Peyer's patch (tissue), 4 donors: ENCODE measurements around the gene FNDC7. TPM values are rescaled to one million over a fixed set of nuclear protein-coding genes. Genes with fewer than 3 reads are reported as not detected.
"Not testable (repeated sequence)": the region's sequence is repeated elsewhere in the genome, so short reads cannot be mapped to it uniquely, and the experiment has no call there.

Source experiments
- DNase-seq, 3 donors: peaks; one replicate each; pipeline ENCODE4 v3.0.0-alpha.2; 2017 to 2019
- H3K27ac ChIP-seq, 4 donors: fragments of 200-600 bp; sonication (generic); one replicate each; pipeline ENCODE4 v1.5.1; 2016 to 2019
- H3K27me3 ChIP-seq, 2 donors: fragments of 200-600 bp; sonication (generic); one replicate each; pipeline ENCODE4 v1.5.1; 2019
- H3K36me3 ChIP-seq, 3 donors: fragments of 200-600 bp; sonication (generic); one replicate each; pipeline ENCODE4 v1.5.1; 2016 to 2019
- H3K4me1 ChIP-seq, 4 donors: fragments of 200-600 bp; sonication (generic); one replicate each; pipeline ENCODE4 v1.5.1; 2016 to 2019
- H3K4me3 ChIP-seq, 4 donors: fragments of 200-600 bp; sonication (generic); 1 replicate in 3 of 4; 2 replicates in 1 of 4; pipeline ENCODE4 v1.5.1; 2016 to 2019; ENCODE audit warnings: mild to moderate bottlenecking in 1 of 4
- H3K9me3 ChIP-seq, 4 donors: fragments of 200-600 bp; sonication (generic); one replicate each; pipeline ENCODE4 v1.5.1; 2016 to 2019; ENCODE audit warnings: mild to moderate bottlenecking in 1 of 4
- POLR2A ChIP-seq, 2 donors: fragments of 450-650 bp; IDR thresholded peaks; one replicate each; pipeline ENCODE4 v1.5.1; 2017; ENCODE audit warnings: antibody characterized with exemption in 2 of 2, mild to moderate bottlenecking in 2 of 2, moderate library complexity in 2 of 2
- total RNA-seq, 4 donors: library from RNA; depleted of rRNA; stranded (reverse); fragments of >200 nt; gene quantifications; one replicate each; pipeline ENCODE4 v1.1.0, GENCODE V29; 2016
- TF ChIP-seq, protein P1 (sequence below), 6 experiments: fragments of 450-650 bp in 4 of 6; fragments of 200-600 bp in 2 of 6; sonication (generic) in 1 of 6; IDR thresholded peaks; one replicate each; pipeline ENCODE4 v1.5.1; 2017 to 2019; ENCODE audit warnings: antibody characterized with exemption in 6 of 6, mild to moderate bottlenecking in 3 of 6, moderate library complexity in 1 of 6

FNDC7 gene
- total RNA-seq, result not detected

DNA sequence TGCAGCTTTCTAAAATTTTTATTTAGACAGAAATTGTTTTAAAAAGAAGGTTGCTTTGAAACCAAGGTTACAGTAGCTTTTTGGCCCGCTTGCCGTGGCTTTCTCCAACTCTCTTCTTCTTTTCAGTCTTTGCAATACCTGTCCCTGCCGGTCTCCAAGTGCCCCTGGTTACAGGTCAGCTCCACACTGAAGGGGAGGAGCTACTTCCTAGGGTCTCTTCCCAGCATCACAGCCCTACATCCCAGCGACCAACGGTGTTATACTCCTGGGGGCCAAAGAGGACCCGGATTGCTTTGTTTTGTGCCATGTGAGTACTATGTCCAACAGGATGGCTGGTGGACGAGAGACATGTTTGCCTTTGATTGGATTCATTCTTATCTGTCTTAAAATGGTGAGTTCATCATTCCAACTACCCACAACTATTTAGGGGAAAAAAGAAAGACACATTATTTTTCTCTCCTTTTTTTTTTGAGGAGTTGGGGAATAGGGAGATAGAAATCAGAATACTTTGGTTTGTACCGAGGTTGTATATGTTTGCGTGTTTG, at the start of gene FNDC7:
Gene FNDC7 (plus strand): TSS at position 303 of the 545 bp plus-strand sequence. CDS start 26 bp downstream, at position 329.
- Histone ChIP-seq H3K27me3 (no peaks in the 10 kb centered on the region), H3K36me3 (no peaks in the 10 kb centered on the region), H3K4me3 (no peak within 1 kb of the TSS), H3K4me1 (no peaks in the 10 kb centered on the region), H3K9me3 (no peaks in the 10 kb centered on the region), H3K27ac (no peak within 1 kb of the TSS)
- TF ChIP-seq POLR2A (IDR thresholded peaks at IDR 0.05), result no peak
- TF ChIP-seq, protein P1, sequence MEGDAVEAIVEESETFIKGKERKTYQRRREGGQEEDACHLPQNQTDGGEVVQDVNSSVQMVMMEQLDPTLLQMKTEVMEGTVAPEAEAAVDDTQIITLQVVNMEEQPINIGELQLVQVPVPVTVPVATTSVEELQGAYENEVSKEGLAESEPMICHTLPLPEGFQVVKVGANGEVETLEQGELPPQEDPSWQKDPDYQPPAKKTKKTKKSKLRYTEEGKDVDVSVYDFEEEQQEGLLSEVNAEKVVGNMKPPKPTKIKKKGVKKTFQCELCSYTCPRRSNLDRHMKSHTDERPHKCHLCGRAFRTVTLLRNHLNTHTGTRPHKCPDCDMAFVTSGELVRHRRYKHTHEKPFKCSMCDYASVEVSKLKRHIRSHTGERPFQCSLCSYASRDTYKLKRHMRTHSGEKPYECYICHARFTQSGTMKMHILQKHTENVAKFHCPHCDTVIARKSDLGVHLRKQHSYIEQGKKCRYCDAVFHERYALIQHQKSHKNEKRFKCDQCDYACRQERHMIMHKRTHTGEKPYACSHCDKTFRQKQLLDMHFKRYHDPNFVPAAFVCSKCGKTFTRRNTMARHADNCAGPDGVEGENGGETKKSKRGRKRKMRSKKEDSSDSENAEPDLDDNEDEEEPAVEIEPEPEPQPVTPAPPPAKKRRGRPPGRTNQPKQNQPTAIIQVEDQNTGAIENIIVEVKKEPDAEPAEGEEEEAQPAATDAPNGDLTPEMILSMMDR (IDR thresholded peaks at IDR 0.05), result no peak
- no peak for DNase-seq

GRCh38 chr1:108663074-108663473, 49.6 kb upstream of the FNDC7 start:
- Histone ChIP-seq H3K27ac (no peak overlapping the region), H3K4me1 (peaks cover 0 to 7% (median 0%) of the 10 kb centered on the region in 4 donors), H3K36me3 (no peaks in the 10 kb centered on the region), H3K4me3 (no peak overlapping the region), H3K9me3 (no peaks in the 10 kb centered on the region), H3K27me3 (no peaks in the 10 kb centered on the region)
- TF ChIP-seq, protein P1 (IDR thresholded peaks at IDR 0.05), result no peak
- no peak for DNase-seq

DNA sequence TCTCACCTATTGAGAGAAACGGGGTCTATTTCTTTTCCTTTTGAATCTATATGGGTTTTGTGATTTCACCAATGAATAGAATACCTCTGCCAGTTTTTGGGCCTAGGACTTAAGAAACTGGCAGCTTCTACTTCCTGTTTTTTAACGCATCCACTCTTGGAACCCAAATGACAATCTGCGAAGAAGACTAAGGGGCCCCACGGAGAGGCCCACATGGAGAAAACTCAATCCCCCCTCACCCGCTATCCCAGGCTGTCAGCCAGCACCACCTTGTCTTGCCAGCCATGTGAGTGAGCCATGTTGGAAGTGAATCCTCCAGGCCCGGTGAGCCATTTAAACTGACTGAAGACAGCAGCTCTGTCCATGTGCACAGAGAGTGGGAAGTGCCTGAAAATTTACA, 48.2 kb upstream of the FNDC7 start:
- TF ChIP-seq, protein P1 (IDR thresholded peaks at IDR 0.05), result no peak
- no peak for TF ChIP-seq POLR2A (IDR thresholded peaks at IDR 0.05)
- H3K36me3 ChIP-seq, result no peaks in the 10 kb centered on the region
- H3K9me3 ChIP-seq, result no peaks in the 10 kb centered on the region
- H3K4me3 ChIP-seq, result no peak overlapping the region
- no peaks in the 10 kb centered on the region for H3K27me3 ChIP-seq
- peaks cover 0 to 7% (median 0%) of the 10 kb centered on the region in 4 donors for H3K4me1 ChIP-seq
- no peak overlapping the region for H3K27ac ChIP-seq
- no peak for DNase-seq

DNA sequence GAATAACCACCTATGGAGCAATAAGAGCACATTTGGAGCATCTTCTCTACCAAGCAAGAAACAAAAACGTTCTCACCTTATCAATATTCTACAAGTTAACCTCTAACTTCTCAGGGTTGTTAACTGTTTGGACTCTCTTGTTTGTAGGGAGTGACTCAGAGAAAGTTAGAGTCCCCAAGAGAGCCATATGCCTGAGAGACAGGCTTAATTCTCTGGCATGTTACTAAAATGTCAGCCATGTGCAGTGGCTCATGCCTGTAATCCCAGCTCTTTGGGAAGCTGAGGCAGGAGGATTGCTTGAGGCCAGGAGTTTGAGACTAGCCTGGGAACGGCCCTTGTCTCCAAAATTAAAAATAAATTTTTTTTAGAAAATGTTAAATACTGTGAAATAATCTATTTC, 47.6 kb upstream of the FNDC7 start:
- no peak for DNase-seq
- H3K4me1 ChIP-seq, result peaks cover 0 to 7% (median 0%) of the 10 kb centered on the region in 4 donors
- TF ChIP-seq, protein P1 (IDR thresholded peaks at IDR 0.05), result no peak
- TF ChIP-seq POLR2A (IDR thresholded peaks at IDR 0.05), result no peak

GRCh38 chr1:108665771-108666170, 46.9 kb upstream of the FNDC7 start:
- no peak overlapping the region for H3K4me3 ChIP-seq
- H3K4me1 ChIP-seq, result peaks cover 0 to 7% (median 0%) of the 10 kb centered on the region in 4 donors
- TF ChIP-seq, protein P1 (IDR thresholded peaks at IDR 0.05), result no peak
- no peak for TF ChIP-seq POLR2A (IDR thresholded peaks at IDR 0.05)
- no peaks in the 10 kb centered on the region for H3K9me3 ChIP-seq
- no peak overlapping the region for H3K27ac ChIP-seq
- no peaks in the 10 kb centered on the region for H3K36me3 ChIP-seq
- no peaks in the 10 kb centered on the region for H3K27me3 ChIP-seq
- DNase-seq, result no peak

More for the DNA sequence above, 47.6 kb upstream of the FNDC7 start:
- Histone ChIP-seq H3K27me3 (no peaks in the 10 kb centered on the region), H3K36me3 (no peaks in the 10 kb centered on the region), H3K4me3 (no peak overlapping the region), H3K9me3 (no peaks in the 10 kb centered on the region), H3K27ac (no peak overlapping the region)

DNA sequence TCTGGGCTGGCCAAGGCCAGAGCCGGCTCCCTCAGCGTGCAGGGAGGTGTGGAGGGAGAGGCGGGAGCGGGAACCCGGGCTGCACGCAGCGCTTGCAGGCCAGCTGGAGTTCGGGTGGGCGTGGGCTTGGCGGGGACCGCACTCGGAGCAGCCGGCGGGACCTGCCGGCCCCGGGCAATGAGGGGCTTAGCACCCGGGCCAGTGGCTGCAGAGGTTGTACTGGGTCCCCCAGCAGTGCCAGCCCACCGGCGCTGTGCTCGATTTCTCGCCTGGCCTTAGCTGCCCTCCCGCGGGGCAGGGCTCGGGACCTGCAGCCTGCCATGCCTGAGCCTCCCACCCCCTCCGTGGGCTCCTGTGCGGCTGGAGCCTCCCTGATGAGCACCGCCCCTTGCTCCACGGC, 45.3 kb upstream of the FNDC7 start:
- not testable (repeated sequence) for H3K4me1 ChIP-seq, H3K27me3 ChIP-seq, H3K27ac ChIP-seq, DNase-seq, H3K9me3 ChIP-seq, H3K4me3 ChIP-seq, H3K36me3 ChIP-seq
